ENCODE data around the gene OR2T2.
"Not testable (repeated sequence)": the region's sequence is repeated elsewhere in the genome, so short reads cannot be mapped to it uniquely, and the experiment has no call there.

The OR2T2 gene

GRCh38 chr1:248453619-248454018 is 8.2 kb downstream of the OR2T2 start:
- DNase-seq, result not testable (repeated sequence)

GRCh38 chr1:248455045-248455444 is 9.6 kb downstream of the OR2T2 start:
- not testable (repeated sequence) for DNase-seq

- not testable (repeated sequence) for DNase-seq
These were observed 11.2 kb downstream of the OR2T2 start for GRCh38 chr1:248456635-248457034.

GRCh38 chr1:248459117-248459516 is 13.7 kb downstream of the OR2T2 start:
- not testable (repeated sequence) for DNase-seq

GRCh38 chr1:248471154-248471553 is 25.7 kb downstream of the OR2T2 start:
- no peak for DNase-seq

- DNase-seq, result not testable (repeated sequence)
These were observed 26.7 kb downstream of the OR2T2 start for GRCh38 chr1:248472111-248472510.

GRCh38 chr1:248473051-248473450 is 27.6 kb downstream of the OR2T2 start, which contains the start of gene OR2T3:
Gene OR2T3, plus strand, starts transcription at chr1:248473351. Its CDS starts 0 bp downstream, at chr1:248473351.
- not testable (repeated sequence) for DNase-seq

- DNase-seq, result not testable (repeated sequence)
These were observed 30.2 kb downstream of the OR2T2 start for GRCh38 chr1:248475660-248476059.

- not testable (repeated sequence) for DNase-seq
These were observed 36.5 kb downstream of the OR2T2 start for GRCh38 chr1:248481686-248482579.

- DNase-seq, result not testable (repeated sequence)
These were observed 42.9 kb downstream of the OR2T2 start, which contains the start of gene OR2T5 for GRCh38 chr1:248488289-248488688. Gene OR2T5, plus strand, starts transcription at chr1:248488589. Its CDS starts 0 bp downstream, at chr1:248488589.

- DNase-seq, result not testable (repeated sequence)
These were observed 51.2 kb downstream of the OR2T2 start for GRCh38 chr1:248496661-248497060.

GRCh38 chr1:248500305-248501035 is 55.0 kb downstream of the OR2T2 start:
- not testable (repeated sequence) for DNase-seq

All from NCI-H187 (cell line).